ENCODE results near the gene RPS6KA2. TPM values are rescaled to one million over a fixed set of nuclear protein-coding genes. Genes with fewer than 3 reads are reported as not detected.

RPS6KA2 gene
- total RNA-seq, 4 donors from 2014 or later = 12.1 to 116 (median 26.4) TPM

DNA sequence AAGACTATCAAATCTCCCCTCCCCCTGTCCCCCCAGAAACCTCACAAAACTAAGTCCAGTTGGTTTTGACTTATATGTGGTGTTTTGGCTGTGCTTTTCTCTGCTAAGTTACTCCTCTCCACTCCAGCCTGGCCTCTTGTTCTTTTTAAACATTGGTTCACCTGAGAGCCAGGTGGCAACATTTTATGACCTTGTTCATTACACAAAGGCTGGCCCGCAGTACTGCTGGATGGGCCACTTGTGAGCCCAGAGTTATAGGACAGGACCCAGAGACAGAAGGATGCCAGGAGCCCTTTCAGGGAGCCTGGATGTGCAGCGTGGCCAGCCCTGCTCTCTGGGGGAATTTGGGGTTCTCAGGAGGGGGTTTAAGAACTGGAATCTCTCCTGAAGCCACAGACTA, 130.6 kb downstream of the RPS6KA2 start:
- Histone ChIP-seq H3K4me1 (no peaks in the 10 kb centered on the region), H3K9me3 (no peaks in the 10 kb centered on the region), H3K27ac (no peak overlapping the region), H3K4me3 (no peak overlapping the region), H3K36me3 (no peaks in the 10 kb centered on the region), H3K27me3 (no peaks in the 10 kb centered on the region)
- TF ChIP-seq, protein P1, sequence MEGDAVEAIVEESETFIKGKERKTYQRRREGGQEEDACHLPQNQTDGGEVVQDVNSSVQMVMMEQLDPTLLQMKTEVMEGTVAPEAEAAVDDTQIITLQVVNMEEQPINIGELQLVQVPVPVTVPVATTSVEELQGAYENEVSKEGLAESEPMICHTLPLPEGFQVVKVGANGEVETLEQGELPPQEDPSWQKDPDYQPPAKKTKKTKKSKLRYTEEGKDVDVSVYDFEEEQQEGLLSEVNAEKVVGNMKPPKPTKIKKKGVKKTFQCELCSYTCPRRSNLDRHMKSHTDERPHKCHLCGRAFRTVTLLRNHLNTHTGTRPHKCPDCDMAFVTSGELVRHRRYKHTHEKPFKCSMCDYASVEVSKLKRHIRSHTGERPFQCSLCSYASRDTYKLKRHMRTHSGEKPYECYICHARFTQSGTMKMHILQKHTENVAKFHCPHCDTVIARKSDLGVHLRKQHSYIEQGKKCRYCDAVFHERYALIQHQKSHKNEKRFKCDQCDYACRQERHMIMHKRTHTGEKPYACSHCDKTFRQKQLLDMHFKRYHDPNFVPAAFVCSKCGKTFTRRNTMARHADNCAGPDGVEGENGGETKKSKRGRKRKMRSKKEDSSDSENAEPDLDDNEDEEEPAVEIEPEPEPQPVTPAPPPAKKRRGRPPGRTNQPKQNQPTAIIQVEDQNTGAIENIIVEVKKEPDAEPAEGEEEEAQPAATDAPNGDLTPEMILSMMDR (IDR thresholded peaks at IDR 0.05) = no peak
- TF ChIP-seq POLR2A (IDR thresholded peaks at IDR 0.05) = no peak
- no peak for DNase-seq

DNA sequence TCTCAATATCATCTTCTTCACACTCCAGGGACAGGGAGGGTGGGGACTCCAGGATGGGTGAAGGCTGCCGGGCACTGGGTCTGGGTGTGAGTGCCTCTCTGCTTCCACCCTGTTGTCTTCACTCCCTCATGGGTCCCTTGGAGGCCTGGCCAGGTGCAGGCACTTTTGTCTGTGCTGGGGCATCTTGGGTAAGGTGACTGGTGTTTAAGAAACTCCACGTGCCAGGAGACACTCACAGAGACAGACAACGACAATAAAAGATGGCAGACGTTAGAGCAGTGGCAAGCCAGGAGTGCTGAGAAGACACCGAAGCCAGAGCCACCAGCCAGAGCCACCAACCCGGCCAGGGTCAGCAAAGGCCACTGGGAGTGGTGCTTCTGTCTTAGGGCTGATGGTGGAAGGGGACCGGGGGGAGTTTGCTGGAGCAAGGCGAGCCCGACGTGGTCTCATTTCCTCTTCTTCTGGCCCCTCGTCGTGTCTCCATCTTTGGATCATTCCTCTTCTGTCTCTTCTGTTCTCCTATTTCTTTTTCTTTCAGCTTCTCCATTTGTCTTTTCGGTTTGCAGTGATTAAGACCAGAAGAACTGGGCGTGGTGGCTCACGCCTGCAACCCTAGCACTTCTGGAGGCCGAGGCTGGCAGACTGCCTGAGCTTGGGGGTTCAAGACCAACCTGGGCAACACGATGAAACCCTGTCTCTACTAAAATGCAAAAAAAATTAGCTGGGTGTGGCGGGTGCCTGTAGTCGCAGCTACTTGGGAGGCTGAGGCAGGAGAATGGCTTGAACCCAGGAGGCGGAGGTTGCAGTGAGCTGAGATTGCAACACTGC, 131.3 kb downstream of the RPS6KA2 start:
- peak in 1 of 3 donors; percentile 40 for DNase-seq
- Histone ChIP-seq H3K9me3 (no peaks in the 10 kb centered on the region), H3K4me1 (no peaks in the 10 kb centered on the region), H3K4me3 (no peak overlapping the region), H3K36me3 (no peaks in the 10 kb centered on the region), H3K27me3 (no peaks in the 10 kb centered on the region), H3K27ac (no peak overlapping the region)
- TF ChIP-seq POLR2A (IDR thresholded peaks at IDR 0.05) = no peak
- TF ChIP-seq, protein P1 (IDR thresholded peaks at IDR 0.05) = no peak

DNA sequence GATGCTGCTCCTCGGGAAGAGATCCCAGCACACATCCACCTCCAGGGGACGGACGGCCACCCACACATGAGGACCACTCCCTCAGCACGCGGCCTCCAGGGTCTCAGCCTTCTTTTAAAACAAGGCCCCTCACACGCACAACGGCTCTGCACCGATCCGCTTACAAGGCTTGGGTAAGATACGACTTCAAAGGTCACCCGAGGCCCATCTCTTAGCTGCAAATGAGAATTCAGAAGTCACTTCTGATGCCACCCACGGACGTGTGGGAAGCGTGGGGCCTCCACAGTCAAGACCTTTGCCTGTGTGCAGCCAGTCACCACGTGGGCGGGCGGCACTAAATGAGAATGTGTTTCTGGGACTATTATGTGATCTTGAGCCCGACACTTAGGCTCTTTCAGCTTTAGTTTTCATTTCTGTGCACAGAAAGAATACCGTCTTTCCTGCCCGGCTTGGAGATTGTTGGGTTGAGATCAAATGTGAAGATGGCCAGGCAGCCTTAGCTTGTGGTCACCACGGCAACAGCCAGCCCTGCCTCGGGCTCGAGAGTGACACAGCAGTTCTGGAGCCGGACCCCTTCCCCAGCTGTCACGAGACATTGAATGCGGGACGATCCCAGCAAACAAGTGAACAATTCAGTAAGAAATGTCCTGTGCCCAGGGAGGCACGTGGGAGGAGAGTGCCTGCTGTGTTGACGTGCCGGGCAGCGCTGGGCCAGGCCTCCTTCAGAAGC, 132.1 kb downstream of the RPS6KA2 start:
- DNase-seq = no peak
- Histone ChIP-seq H3K27me3 (no peaks in the 10 kb centered on the region), H3K36me3 (no peaks in the 10 kb centered on the region), H3K4me3 (no peak overlapping the region), H3K27ac (no peak overlapping the region), H3K9me3 (no peaks in the 10 kb centered on the region), H3K4me1 (no peaks in the 10 kb centered on the region)
- TF ChIP-seq, protein P1 (IDR thresholded peaks at IDR 0.05) = no peak

DNA sequence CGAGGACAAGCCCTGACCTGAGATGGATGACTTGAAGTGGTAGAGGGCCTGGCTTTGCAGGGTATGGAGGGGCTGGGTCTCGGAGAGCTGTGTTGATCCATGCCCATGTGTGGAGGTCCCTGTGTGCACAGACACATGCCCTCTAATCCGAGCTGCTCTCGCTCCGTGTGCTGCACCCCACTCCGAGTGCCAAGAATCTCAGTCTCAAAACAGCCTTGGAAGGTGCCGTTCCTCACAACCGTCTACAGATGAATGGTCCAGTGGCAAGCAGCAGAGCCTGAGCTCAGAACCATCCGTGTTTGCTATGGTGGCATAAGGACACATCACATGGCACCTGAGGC, 133.0 kb downstream of the RPS6KA2 start:
- no peak for DNase-seq
- Histone ChIP-seq H3K9me3 (no peaks in the 10 kb centered on the region), H3K27ac (no peak overlapping the region), H3K4me3 (no peak overlapping the region), H3K4me1 (no peaks in the 10 kb centered on the region), H3K36me3 (no peaks in the 10 kb centered on the region), H3K27me3 (no peaks in the 10 kb centered on the region)
- no peak for TF ChIP-seq POLR2A (IDR thresholded peaks at IDR 0.05)
- TF ChIP-seq, protein P1 (IDR thresholded peaks at IDR 0.05) = no peak

DNA sequence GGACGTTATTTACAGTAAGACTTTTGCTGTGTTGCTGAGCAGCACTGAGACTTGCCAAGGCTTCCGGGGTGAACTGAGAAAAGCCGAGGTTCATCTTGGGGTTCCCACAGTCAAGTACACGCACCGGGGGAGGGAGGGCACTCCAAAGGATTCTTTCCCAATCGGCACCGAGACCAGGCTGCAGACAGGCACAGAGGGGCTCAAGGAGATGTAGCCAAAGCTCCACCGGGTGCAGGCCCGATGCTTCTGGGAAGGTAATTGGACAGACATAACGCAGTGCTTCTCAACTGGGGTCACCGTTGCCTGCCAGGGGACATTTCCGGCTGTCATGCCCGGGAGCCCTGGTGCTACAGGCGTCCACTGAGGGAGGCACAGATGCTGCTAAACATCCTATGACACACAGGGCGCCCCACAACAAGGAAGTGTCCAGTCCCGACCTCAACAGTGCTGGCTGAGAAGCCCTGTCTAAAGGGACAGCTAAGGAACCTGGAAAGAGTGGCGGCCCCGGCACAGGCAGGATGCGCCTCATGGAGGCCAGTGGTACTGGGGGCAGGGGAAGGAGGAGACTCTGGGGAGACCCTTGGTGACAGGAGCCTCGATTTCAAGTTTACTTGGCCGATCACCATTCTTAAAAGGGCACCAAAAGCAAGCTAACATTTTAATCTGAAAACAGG, 133.5 kb downstream of the RPS6KA2 start:
- Histone ChIP-seq H3K36me3 (no peaks in the 10 kb centered on the region), H3K4me1 (peaks cover 0 to 3% (median 0%) of the 10 kb centered on the region in 4 donors), H3K27me3 (no peaks in the 10 kb centered on the region), H3K27ac (no peak overlapping the region), H3K4me3 (no peak overlapping the region), H3K9me3 (no peaks in the 10 kb centered on the region)
- no peak for TF ChIP-seq POLR2A (IDR thresholded peaks at IDR 0.05)
- TF ChIP-seq, protein P1 (IDR thresholded peaks at IDR 0.05) = no peak
- no peak for DNase-seq

All from Peyer's patch (tissue), 4 donors.